ENCODE results near the gene H2BK1.

H2BK1 gene

DNA sequence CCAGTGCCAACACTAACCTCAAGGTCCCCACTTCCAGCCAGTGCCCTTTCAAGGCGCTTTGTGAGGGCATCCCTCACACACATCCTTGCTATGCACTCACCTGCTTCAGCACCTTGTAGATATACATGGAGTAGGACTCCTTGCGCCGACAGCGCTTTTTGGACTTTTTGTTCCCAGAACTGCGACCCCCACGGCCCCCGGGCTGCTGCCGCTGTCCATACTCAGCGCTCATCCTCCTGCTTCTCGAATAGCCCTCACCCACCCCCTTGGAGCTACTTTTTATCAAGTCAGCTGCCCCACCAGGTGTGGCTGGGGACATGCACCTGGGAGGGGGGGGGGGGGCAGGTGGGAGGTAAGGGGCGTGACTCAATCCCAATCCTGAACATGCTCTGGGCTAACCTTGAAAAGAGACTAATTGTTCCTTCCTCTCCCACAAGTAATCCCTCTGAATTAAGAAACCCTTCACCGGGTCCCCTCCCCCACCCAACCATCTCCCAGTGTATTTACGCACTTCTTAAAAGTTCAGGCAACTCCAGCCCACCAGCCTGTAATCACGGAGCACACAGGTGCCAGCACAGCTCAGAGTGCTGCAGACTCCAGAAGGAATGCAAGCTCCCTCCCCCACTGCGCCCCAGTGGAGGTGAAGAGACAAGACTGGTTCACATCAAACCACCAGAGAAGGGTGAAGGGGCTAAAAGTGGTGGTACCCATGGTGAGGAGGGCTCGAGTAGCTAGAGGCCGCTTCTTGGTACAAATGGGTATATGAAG is at the start of gene H2BK1:
TSS of gene H2BK1 (minus strand) at position 402 of the 768 bp plus-strand sequence. CDS start at position 232, 170 bp downstream.
- H3K36me3 ChIP-seq (replicated peaks; ENCODE audit: insufficient read depth, low read length) = 0 out of 2 replicates have a peak, but pooled peaks cover 11% of the 10 kb centered on the region
- no peaks in the 10 kb centered on the region for H3K79me2 ChIP-seq (ENCODE audit: low read length)
- TF ChIP-seq EZH2phosphoT487 (IDR thresholded peaks at IDR 0.05; ENCODE audit: low read length) (no peak), EZH2 (optimal IDR thresholded peaks at IDR 0.05; ENCODE audit: low read depth, low read length) (no peak), CTCF (IDR thresholded peaks at IDR 0.05; ENCODE audit: low read length) (no peak)
- H3K27ac ChIP-seq (ENCODE audit: low read length) = no peak within 1 kb of the TSS
- no peak within 1 kb of the TSS for H3K4me2 ChIP-seq (ENCODE audit: low read depth, low read length)
- H3K4me1 ChIP-seq (ENCODE audit: low read length) = no peaks in the 10 kb centered on the region
- no peaks in the 10 kb centered on the region for H3K9me3 ChIP-seq (replicated peaks; ENCODE audit: insufficient read depth, low read length)
- no peaks in the 10 kb centered on the region for H4K20me1 ChIP-seq (ENCODE audit: insufficient read depth, low read length)
- no peaks in the 10 kb centered on the region for H3F3A ChIP-seq (ENCODE audit: insufficient read depth, low read length)
- H3K27me3 ChIP-seq (replicated peaks; ENCODE audit: insufficient read depth, low read length) = peaks cover 23% of the 10 kb centered on the region
- H3K4me3 ChIP-seq (ENCODE audit: low read length) = no peak within 1 kb of the TSS
- no peak for DNase-seq
- no peaks in the 10 kb centered on the region for H3K9me2 ChIP-seq (replicated peaks; ENCODE audit: insufficient read depth, low read length)
- no peak within 1 kb of the TSS for H2AFZ ChIP-seq (ENCODE audit: low read length)
- H3K9ac ChIP-seq (ENCODE audit: low read length) = no peak within 1 kb of the TSS

DNA sequence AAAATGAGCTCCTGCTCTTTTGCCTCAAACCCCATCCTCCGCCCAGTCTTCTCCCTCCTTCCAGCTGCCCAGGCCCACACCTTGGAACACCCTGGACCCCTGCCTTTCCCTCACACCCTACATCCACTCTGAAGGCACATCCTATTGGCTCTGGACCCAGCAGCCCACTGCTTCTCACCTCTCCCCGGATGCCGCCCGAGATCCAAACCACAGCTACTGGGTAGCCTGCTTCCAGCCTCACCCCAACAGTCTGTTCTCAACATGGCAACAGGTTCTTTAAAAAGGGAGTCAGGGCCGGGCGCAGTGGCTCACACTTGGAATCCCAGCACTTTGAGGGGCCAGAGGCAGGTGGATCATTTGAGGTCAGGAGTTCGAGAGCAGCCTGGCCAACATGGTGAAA is 47.7 kb upstream of the H2BK1 start:
- Histone ChIP-seq H3K9ac (ENCODE audit: low read length) (no peak overlapping the region), H3K9me2 (replicated peaks; ENCODE audit: insufficient read depth, low read length) (no peaks in the 10 kb centered on the region), H3F3A (ENCODE audit: insufficient read depth, low read length) (no peaks in the 10 kb centered on the region), H3K27ac (ENCODE audit: low read length) (no peak overlapping the region), H3K4me1 (ENCODE audit: low read length) (no peaks in the 10 kb centered on the region), H4K20me1 (ENCODE audit: insufficient read depth, low read length) (no peaks in the 10 kb centered on the region), H3K27me3 (replicated peaks; ENCODE audit: insufficient read depth, low read length) (peaks cover 98% of the 10 kb centered on the region), H3K9me3 (replicated peaks; ENCODE audit: insufficient read depth, low read length) (no peaks in the 10 kb centered on the region), H3K79me2 (ENCODE audit: low read length) (no peaks in the 10 kb centered on the region), H2AFZ (ENCODE audit: low read length) (no peak overlapping the region), H3K4me3 (ENCODE audit: low read length) (no peak overlapping the region), H3K36me3 (replicated peaks; ENCODE audit: insufficient read depth, low read length) (no peaks in the 10 kb centered on the region), H3K4me2 (ENCODE audit: low read depth, low read length) (no peak overlapping the region)
- DNase-seq = no peak
- no peak for TF ChIP-seq EZH2 (optimal IDR thresholded peaks at IDR 0.05; ENCODE audit: low read depth, low read length)
- no peak for TF ChIP-seq CTCF (IDR thresholded peaks at IDR 0.05; ENCODE audit: low read length)
- TF ChIP-seq EZH2phosphoT487 (IDR thresholded peaks at IDR 0.05; ENCODE audit: low read length) = no peak

DNA sequence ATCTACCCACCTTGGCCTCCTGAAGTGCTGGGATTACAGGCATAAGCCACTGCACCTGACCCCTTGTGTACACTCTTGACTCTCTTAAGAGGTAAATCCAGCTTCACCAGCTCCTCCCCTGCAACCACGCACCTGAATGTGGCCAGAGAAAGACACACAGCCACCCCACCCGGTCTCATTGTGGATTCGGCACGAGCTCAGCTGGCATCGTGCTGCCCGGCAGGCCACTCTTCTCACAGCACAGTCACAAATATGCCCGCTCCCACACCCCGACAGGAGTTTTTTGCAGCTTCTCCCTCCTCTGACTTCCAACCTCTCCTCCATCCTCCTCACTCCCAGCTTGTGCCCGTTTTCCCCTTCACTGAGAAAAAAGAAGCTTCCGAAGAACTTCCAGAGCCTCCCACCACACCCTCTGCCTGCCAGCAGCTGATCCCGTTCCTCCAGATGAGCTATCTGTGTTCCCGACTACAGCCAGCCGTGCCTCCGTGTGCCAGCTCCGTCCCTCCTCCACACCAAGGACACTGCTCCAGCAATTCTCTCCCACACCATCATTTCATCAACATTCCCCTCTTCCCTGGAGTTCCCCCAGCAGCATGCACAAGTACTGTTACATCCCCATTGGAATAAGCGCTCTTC is 46.2 kb upstream of the H2BK1 start:
- Histone ChIP-seq H3K4me2 (ENCODE audit: low read depth, low read length) (no peak overlapping the region), H3K27me3 (replicated peaks; ENCODE audit: insufficient read depth, low read length) (peaks cover 95% of the 10 kb centered on the region), H3K79me2 (ENCODE audit: low read length) (no peaks in the 10 kb centered on the region), H3K9me2 (replicated peaks; ENCODE audit: insufficient read depth, low read length) (no peaks in the 10 kb centered on the region), H3K9me3 (replicated peaks; ENCODE audit: insufficient read depth, low read length) (no peaks in the 10 kb centered on the region), H3K36me3 (replicated peaks; ENCODE audit: insufficient read depth, low read length) (no peaks in the 10 kb centered on the region), H3K9ac (ENCODE audit: low read length) (no peak overlapping the region), H3K27ac (ENCODE audit: low read length) (no peak overlapping the region), H3K4me1 (ENCODE audit: low read length) (peaks cover 4% of the 10 kb centered on the region; the same call in 1 of the 2 replicates), H3K4me3 (ENCODE audit: low read length) (no peak overlapping the region), H3F3A (ENCODE audit: insufficient read depth, low read length) (no peaks in the 10 kb centered on the region), H2AFZ (ENCODE audit: low read length) (no peak overlapping the region), H4K20me1 (ENCODE audit: insufficient read depth, low read length) (no peaks in the 10 kb centered on the region)
- DNase-seq = no peak
- no peak for TF ChIP-seq EZH2 (optimal IDR thresholded peaks at IDR 0.05; ENCODE audit: low read depth, low read length)
- no peak for TF ChIP-seq CTCF (IDR thresholded peaks at IDR 0.05; ENCODE audit: low read length)
- TF ChIP-seq EZH2phosphoT487 (IDR thresholded peaks at IDR 0.05; ENCODE audit: low read length) = no peak

All from MM.1S (cell line).